HepG2 (cell line): ENCODE results near the gene NUDT7. TPM values are rescaled to one million over a fixed set of nuclear protein-coding genes. Genes with fewer than 3 reads are reported as not detected.

Experiments used
- CEBPG ChIP-seq: IDR thresholded peaks from 2 replicates; pipeline ENCODE4 v1.6.1; 2016
- FOXA1 ChIP-seq, 2 experiments: fragments of 450-650 bp in 1 of 2; sonication (generic) in 1 of 2; formaldehyde crosslinking in 1 of 2; IDR thresholded peaks; 2 replicates each; pipeline versions ENCODE4 v1.4.0 to v1.6.1; 2016 to 2020; ENCODE audit warnings: missing genetic modification reagents in 1 of 2
- FOXO1 ChIP-seq: sonication (generic); formaldehyde crosslinking; IDR thresholded peaks from 2 replicates; pipeline ENCODE4 v1.4.0; 2020; ENCODE audit warnings: missing genetic modification reagents
- HCFC1 ChIP-seq: fragments of 150-350 bp; IDR thresholded peaks from 2 replicates; pipeline ENCODE4 v1.6.1; 2014; ENCODE audit warnings: low read depth, low read length
- KAT7 ChIP-seq: IDR thresholded peaks from 2 replicates; pipeline ENCODE4 v1.6.1; 2018; ENCODE audit warnings: borderline replicate concordance, missing compliant biosample characterization
- KAT8 ChIP-seq: IDR thresholded peaks from 2 replicates; pipeline ENCODE4 v1.6.1; 2016; ENCODE audit warnings: missing genetic modification reagents, missing compliant biosample characterization
- MAFK ChIP-seq, 2 experiments: IDR thresholded peaks in 1 of 2; conservative IDR thresholded peaks in 1 of 2; 2 replicates each; pipeline ENCODE4 v1.6.1; 2011; ENCODE audit warnings: improper control_type of control experiment in 2 of 2, low read length in 2 of 2
- NCOR1 ChIP-seq: fragments of 200-600 bp; sonication (generic); IDR thresholded peaks from 2 replicates; pipeline ENCODE4 v1.7.0; 2017; ENCODE audit warnings: antibody characterized with exemption, low read length, borderline replicate concordance
- NFIC ChIP-seq: IDR thresholded peaks from 2 replicates; pipeline ENCODE4 v1.6.1; 2012; ENCODE audit warnings: mild to moderate bottlenecking, low read length, inconsistent platforms
- NFYC ChIP-seq: IDR thresholded peaks from 2 replicates; pipeline ENCODE4 v1.6.1; 2016; ENCODE audit warnings: missing genetic modification reagents, missing compliant biosample characterization
- NKX3-1 ChIP-seq: sonication (generic); formaldehyde crosslinking; IDR thresholded peaks from 2 replicates; pipeline ENCODE4 v1.5.0; 2020; ENCODE audit warnings: missing genetic modification reagents
- POGZ ChIP-seq: sonication (generic); formaldehyde crosslinking; IDR thresholded peaks from 2 replicates; pipeline ENCODE4 v1.4.0; 2020; ENCODE audit warnings: mild to moderate bottlenecking, missing genetic modification reagents
- RBAK ChIP-seq: sonication (generic); formaldehyde crosslinking; IDR thresholded peaks from 2 replicates; pipeline ENCODE4 v1.5.1; 2020; ENCODE audit warnings: mild to moderate bottlenecking, missing genetic modification reagents
- RBFOX2 ChIP-seq: fragments of 200-400 bp; formaldehyde crosslinking; IDR thresholded peaks from 2 replicates; pipeline ENCODE4 v1.6.1; 2017; ENCODE audit warnings: low read depth, mild to moderate bottlenecking, low read length
- SCMH1 ChIP-seq: sonication (generic); formaldehyde crosslinking; IDR thresholded peaks from 2 replicates; pipeline ENCODE4 v1.9.0; 2021; ENCODE audit warnings: missing genetic modification reagents, mild to moderate bottlenecking, borderline replicate concordance
- SIX4 ChIP-seq: sonication (generic); formaldehyde crosslinking; IDR thresholded peaks from 2 replicates; pipeline ENCODE4 v1.4.0; 2020; ENCODE audit warnings: missing genetic modification reagents
- SOX13 ChIP-seq, 3 experiments: fragments of 450-650 bp in 1 of 3; sonication (generic) in 1 of 3; formaldehyde crosslinking in 1 of 3; IDR thresholded peaks in 2 of 3; conservative IDR thresholded peaks in 1 of 3; 2 replicates each; pipeline versions ENCODE4 v1.5.0 to v1.6.1; 2016 to 2020; ENCODE audit warnings: antibody characterized with exemption in 1 of 3, mild to moderate bottlenecking in 1 of 3, missing compliant biosample characterization in 1 of 3, missing genetic modification reagents in 1 of 3, moderate library complexity in 1 of 3
- TBL1XR1 ChIP-seq: fragments of 150-350 bp; IDR thresholded peaks from 2 replicates; pipeline ENCODE4 v1.6.1; 2014; ENCODE audit warnings: borderline replicate concordance, low read length; ENCODE audit not compliant: partially characterized antibody
- TBX2 ChIP-seq: sonication (generic); formaldehyde crosslinking; IDR thresholded peaks from 2 replicates; pipeline ENCODE4 v1.5.0; 2020; ENCODE audit warnings: missing genetic modification reagents, mild to moderate bottlenecking, borderline replicate concordance
- TOE1 ChIP-seq: sonication (generic); formaldehyde crosslinking; IDR thresholded peaks from 2 replicates; pipeline ENCODE4 v1.4.0; 2020; ENCODE audit warnings: mild to moderate bottlenecking, missing genetic modification reagents
- XRCC5 ChIP-seq: fragments of 200-400 bp; formaldehyde crosslinking; optimal IDR thresholded peaks from 2 replicates; pipeline ENCODE3; 2017; ENCODE audit warnings: mild to moderate bottlenecking, low read length
- ZNF160 ChIP-seq: sonication (generic); formaldehyde crosslinking; IDR thresholded peaks from 2 replicates; pipeline ENCODE4 v1.8.0; 2022; ENCODE audit warnings: mild to moderate bottlenecking, inconsistent platforms, missing genetic modification reagents
- ZNF292 ChIP-seq: sonication (generic); formaldehyde crosslinking; IDR thresholded peaks from 2 replicates; pipeline ENCODE4 v1.8.1; 2022; ENCODE audit warnings: mild to moderate bottlenecking, low read depth, missing genetic modification reagents, borderline replicate concordance
- ZNF3 ChIP-seq: IDR thresholded peaks from 2 replicates; pipeline ENCODE4 v1.7.0; 2017; ENCODE audit warnings: inconsistent platforms
- ZNF335 ChIP-seq: sonication (generic); formaldehyde crosslinking; IDR thresholded peaks from 2 replicates; pipeline ENCODE4 v1.4.0; 2020; ENCODE audit warnings: missing genetic modification reagents
- ZNF33A ChIP-seq: sonication (generic); formaldehyde crosslinking; IDR thresholded peaks from 2 replicates; pipeline ENCODE4 v1.5.1; 2020; ENCODE audit warnings: missing genetic modification reagents, mild to moderate bottlenecking, moderate library complexity, borderline replicate concordance
- ZNF556 ChIP-seq: sonication (generic); formaldehyde crosslinking; IDR thresholded peaks from 2 replicates; pipeline ENCODE4 v1.4.0; 2020; ENCODE audit warnings: mild to moderate bottlenecking, missing genetic modification reagents, borderline replicate concordance
- ZNF629 ChIP-seq: sonication (generic); formaldehyde crosslinking; conservative IDR thresholded peaks from 2 replicates; pipeline ENCODE4 v1.5.0; 2020; ENCODE audit warnings: missing genetic modification reagents
- ZNF761 ChIP-seq: sonication (generic); formaldehyde crosslinking; conservative IDR thresholded peaks from 2 replicates; pipeline ENCODE4 v1.4.0; 2020; ENCODE audit warnings: mild to moderate bottlenecking, missing genetic modification reagents
- ZNF768 ChIP-seq: sonication (generic); formaldehyde crosslinking; IDR thresholded peaks from 2 replicates; pipeline ENCODE4 v1.4.0; 2020; ENCODE audit warnings: missing genetic modification reagents
- polyA plus RNA-seq, 8 experiments: library from polyadenylated mRNA; depleted of rRNA in 3 of 8; stranded (reverse) in 7 of 8; unstranded in 1 of 8; fragments of >200 nt; fragmentation: Illumina TruSeq in 4 of 8; extraction: Trizol in 4 of 8; gene quantifications; 2 replicates each; pipeline versions ENCODE4 v1.2.1 to v1.2.3, GENCODE V29; 2011 to 2016; ENCODE audit warnings: low read depth in 4 of 8, missing spikeins in 1 of 8, mixed read lengths in 1 of 8; ENCODE audit not compliant: insufficient read depth in 1 of 8
- total RNA-seq, 5 experiments: library from RNA; depleted of rRNA; stranded (reverse); fragments of >200 nt; fragmentation: Illumina TruSeq; extraction: Trizol; gene quantifications; 2 replicates each; pipeline ENCODE4 v1.2.3, GENCODE V29; 2016; ENCODE audit warnings: low read depth in 1 of 5
- TF ChIP-seq, protein P1 (sequence below): sonication (generic); formaldehyde crosslinking; IDR thresholded peaks from 2 replicates; pipeline ENCODE4 v1.4.0; 2020; ENCODE audit warnings: missing genetic modification reagents; ENCODE audit errors: not compliant biosample characterization
- TF ChIP-seq, protein P2 (sequence below): sonication (generic); formaldehyde crosslinking; IDR thresholded peaks from 2 replicates; pipeline ENCODE4 v1.4.0; 2020; ENCODE audit warnings: missing genetic modification reagents
- TF ChIP-seq, protein P3 (sequence below): sonication (generic); formaldehyde crosslinking; IDR thresholded peaks from 2 replicates; pipeline ENCODE4 v1.5.0; 2020; ENCODE audit warnings: mild to moderate bottlenecking, low read depth, missing genetic modification reagents, borderline replicate concordance

Gene NUDT7
- total and polyA plus RNA-seq, 2 of the 13 experiments (the other 11 are each of a cell fraction or from before 2014, with no cell fraction given) = 14.3 to 23.9 TPM

DNA sequence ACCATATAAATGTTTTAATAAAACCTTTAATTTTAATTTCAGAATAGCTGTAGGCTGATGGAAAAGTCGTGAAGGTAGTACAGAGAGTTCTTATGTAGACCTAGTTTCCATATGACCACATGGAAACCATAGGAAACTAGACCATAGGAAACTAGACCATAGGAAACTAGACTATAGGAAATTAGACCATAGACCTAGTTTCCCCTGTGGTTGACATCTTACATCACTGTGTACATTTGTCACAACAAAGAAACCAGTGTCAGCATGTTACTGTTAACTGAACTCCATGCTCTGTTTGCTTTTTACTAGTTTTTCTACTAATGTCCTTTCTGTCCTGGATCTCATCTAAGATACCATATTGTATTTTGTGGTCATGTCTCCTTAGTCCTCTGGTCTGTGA lies 14.6 kb downstream of the NUDT7 start (continued):
- TF ChIP-seq FOXO1 (peak; percentile 74; the same call in 1 of the 2 replicates), ZNF768 (no peak), TBX2 (CRISPR knock-in tag) (peak; percentile 54; the same call in 1 of the 2 replicates), SCMH1 (CRISPR knock-in tag) (no peak), TOE1 (no peak), TBL1XR1 (no peak), ZNF629 (CRISPR knock-in tag) (0 out of 2 replicates have a peak, but pooled peaks have one; percentile 23), ZNF292 (CRISPR knock-in tag) (peak; percentile 84; the same call in 1 of the 2 replicates), NCOR1 (no peak; the same call in 1 of the 2 replicates), CEBPG (CRISPR knock-in tag) (peak; percentile 89), NFIC (peak; percentile 82), NFYC (CRISPR knock-in tag) (no peak), NKX3-1 (CRISPR knock-in tag) (no peak), FOXA1 (IDR thresholded peaks at IDR 0.05) (peak; percentile 83), FOXA1 (CRISPR knock-in tag; IDR thresholded peaks at IDR 0.05) (peak; percentile 98), ZNF335 (no peak), ZNF556 (no peak), XRCC5 (no peak), KAT8 (CRISPR knock-in tag) (peak; percentile 43; the same call in 1 of the 2 replicates), SOX13 (IDR thresholded peaks at IDR 0.05) (no peak), SOX13 (CRISPR knock-in tag; conservative IDR thresholded peaks at IDR 0.05 in 1 of 2, IDR thresholded peaks at IDR 0.05 in 1 of 2) (peak in 1 of 2 experiments; percentile 93; a peak in 2 of 4 replicates), KAT7 (CRISPR knock-in tag) (no peak), ZNF761 (CRISPR knock-in tag) (no peak), HCFC1 (no peak), SIX4 (CRISPR knock-in tag) (peak; percentile 46; the same call in 1 of the 2 replicates), POGZ (CRISPR knock-in tag) (peak; percentile 82), RBFOX2 (no peak), RBAK (no peak), ZNF33A (CRISPR knock-in tag) (no peak), ZNF160 (CRISPR knock-in tag) (no peak), MAFK (conservative IDR thresholded peaks at IDR 0.05 in 1 of 2, IDR thresholded peaks at IDR 0.05 in 1 of 2; ENCODE audit: low read length in 2 of 2) (peak; percentile 85 to 92), ZNF3 (CRISPR knock-in tag) (no peak)
- TF ChIP-seq, protein P1, sequence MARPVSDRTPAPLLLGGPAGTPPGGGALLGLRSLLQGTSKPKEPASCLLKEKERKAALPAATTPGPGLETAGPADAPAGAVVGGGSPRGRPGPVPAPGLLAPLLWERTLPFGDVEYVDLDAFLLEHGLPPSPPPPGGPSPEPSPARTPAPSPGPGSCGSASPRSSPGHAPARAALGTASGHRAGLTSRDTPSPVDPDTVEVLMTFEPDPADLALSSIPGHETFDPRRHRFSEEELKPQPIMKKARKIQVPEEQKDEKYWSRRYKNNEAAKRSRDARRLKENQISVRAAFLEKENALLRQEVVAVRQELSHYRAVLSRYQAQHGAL (CRISPR knock-in tag) = no peak
- TF ChIP-seq, protein P2, sequence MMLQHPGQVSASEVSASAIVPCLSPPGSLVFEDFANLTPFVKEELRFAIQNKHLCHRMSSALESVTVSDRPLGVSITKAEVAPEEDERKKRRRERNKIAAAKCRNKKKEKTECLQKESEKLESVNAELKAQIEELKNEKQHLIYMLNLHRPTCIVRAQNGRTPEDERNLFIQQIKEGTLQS = peak; percentile 55; the same call in 1 of the 2 replicates
- TF ChIP-seq, protein P3, sequence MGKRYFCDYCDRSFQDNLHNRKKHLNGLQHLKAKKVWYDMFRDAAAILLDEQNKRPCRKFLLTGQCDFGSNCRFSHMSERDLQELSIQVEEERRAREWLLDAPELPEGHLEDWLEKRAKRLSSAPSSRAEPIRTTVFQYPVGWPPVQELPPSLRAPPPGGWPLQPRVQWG (CRISPR knock-in tag) = no peak
